GM12873 (cell line): ENCODE measurements around the gene METTL4.

Experiments used
- CTCF ChIP-seq: IDR thresholded peaks from 2 replicates; pipeline ENCODE4 v1.5.1; 2012; ENCODE audit warnings: low read depth, mild to moderate bottlenecking, moderate library complexity, low read length, control low read depth; ENCODE audit not compliant: insufficient read depth; ENCODE audit errors: missing control alignments

METTL4 gene

DNA sequence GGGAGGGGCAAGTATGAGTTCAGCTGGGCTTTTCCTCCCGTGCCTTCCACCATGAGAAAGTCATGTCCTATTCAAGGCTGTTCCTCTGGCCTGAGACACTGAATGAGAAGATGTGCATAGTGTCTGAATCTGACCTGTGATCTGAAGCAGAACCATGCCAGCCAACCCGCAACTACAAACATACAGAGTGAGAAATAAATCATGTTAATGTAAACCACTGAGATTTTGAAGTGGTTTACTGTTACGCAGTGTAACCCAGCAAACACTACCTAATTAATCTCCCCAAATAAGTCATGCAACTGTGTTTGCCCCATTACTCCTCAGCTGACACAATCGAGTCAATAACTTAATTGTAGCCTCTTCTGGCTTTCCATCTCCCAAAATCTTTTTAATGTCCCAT is 49.2 kb downstream of the METTL4 start:
- no peak for TF ChIP-seq CTCF

GRCh38 chr18:2518473-2518872 is 52.8 kb downstream of the METTL4 start:
- TF ChIP-seq CTCF: no peak

DNA sequence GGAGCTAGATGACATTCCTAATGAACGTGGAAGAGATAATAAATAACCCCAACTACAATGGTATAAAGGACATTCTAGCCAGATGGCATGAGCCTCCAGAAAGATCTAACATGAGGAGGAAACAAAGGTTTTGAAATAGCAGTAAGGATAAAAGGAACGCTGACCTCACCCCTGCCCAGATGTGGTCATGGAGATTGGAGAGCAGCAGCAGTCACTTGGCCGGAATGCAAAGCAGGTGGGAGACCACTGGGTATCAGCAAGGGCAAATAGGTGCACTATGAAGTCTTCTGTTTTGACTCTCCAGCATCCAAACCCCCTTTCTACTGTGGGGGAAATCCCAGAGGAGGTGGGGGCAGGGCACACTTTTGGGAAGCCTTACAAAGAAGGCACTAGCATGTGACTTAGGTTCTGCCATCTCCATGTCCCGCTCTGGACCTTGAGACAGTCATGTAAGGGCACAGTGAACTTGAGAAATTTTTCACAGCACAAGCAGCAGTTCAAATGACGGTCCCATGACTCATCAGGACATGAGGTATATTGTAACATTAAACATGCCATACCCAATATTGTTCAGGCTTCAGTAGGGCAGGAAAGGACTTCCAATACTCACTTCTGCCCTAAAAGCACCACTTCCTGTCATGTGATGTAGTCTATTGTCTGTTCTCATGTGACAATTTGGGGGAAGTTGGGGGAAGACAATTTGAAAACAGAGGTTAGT is 55.2 kb downstream of the METTL4 start:
- no peak for TF ChIP-seq CTCF

- TF ChIP-seq CTCF: no peak
Observed at GRCh38 chr18:2515171-2515787, 56.0 kb downstream of the METTL4 start.

DNA sequence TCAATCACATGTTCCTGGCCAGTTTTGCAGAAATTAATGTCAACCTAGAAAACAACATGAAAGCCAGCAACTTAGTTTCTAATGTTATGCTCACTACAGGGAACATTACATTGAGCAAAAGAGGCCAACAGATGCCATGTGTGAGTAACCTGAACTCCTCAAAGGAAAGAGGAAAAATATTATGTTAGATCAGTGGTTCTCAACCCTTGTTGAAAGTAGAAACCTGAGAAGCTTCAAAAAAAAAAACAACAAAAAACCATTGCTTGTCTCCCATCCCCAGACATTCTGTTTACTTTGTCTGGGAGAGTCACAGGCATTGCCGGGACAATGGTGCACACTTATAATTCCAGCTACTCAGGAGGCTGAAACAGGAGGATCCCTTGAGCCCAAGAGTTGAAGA is 57.7 kb downstream of the METTL4 start:
- TF ChIP-seq CTCF: no peak

DNA sequence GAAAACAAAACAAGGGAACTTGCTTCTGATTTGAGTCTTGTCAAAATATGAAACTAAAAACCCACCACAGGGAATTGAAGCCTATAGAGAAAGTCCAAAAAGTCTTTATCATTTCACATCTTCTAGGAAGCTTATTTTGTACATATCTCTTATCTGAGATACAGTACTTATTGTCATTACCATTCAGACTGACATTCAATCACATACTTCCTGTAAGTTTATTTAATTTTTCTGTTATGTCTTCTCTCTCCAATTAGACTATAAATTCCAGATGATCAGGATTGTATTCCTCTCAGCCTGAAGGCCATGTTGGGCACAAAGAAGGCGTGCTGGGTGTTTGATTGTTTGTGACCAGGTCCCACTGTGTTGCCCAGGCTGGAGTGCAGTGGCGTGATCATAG is 59.2 kb downstream of the METTL4 start:
- no peak for TF ChIP-seq CTCF

DNA sequence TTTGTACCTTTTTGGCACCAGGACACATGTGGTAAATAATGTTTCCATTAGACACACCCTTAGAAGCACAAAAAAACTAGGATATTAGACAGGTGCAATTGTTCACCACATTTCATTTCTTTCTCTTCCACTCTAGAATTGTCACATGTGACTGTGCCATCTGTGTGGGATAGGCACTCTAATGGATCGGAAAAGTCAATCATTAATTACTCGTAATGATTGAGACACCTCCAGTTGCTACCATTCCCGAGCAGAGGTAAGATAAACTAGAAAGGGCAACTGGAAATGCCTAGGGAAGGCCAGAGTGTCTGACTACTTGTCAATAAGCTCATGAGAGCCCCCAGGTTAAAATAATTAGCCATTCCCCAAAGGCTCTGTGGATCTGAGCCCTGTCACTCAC is 59.9 kb downstream of the METTL4 start:
- TF ChIP-seq CTCF: no peak
